Left lung (tissue), 10 donors: Measurements from ENCODE around the gene FLRT2. TPM values are rescaled to one million over a fixed set of nuclear protein-coding genes. Genes with fewer than 3 reads are reported as not detected.

ENCODE experiments used
- ATAC-seq: fragments of 200-7000 bp; cut with Tn5 transposase; one replicate; pipeline ENCODE4 v1.9.1; 2020; ENCODE audit warnings: moderate library complexity
- DNase-seq, 4 donors: peaks; one replicate each; pipeline ENCODE4 v3.0.0-alpha.2; 2013 to 2020
- H3K27ac ChIP-seq, 2 donors: fragments of 200-600 bp; sonication (generic) in 1 of 2; one replicate each; pipeline versions ENCODE4 v1.5.0 to v1.8.0; 2020 to 2021
- H3K27me3 ChIP-seq, 2 donors: fragments of 200-600 bp; sonication (generic) in 1 of 2; one replicate each; pipeline versions ENCODE4 v1.5.0 to v1.8.0; 2020 to 2021
- H3K36me3 ChIP-seq, 2 donors: fragments of 200-600 bp; sonication (generic) in 1 of 2; one replicate each; pipeline versions ENCODE4 v1.5.0 to v1.8.0; 2020 to 2021
- H3K4me1 ChIP-seq, 2 donors: fragments of 200-600 bp; one replicate each; pipeline ENCODE4 v1.8.0; 2021
- H3K4me3 ChIP-seq, 2 donors: fragments of 200-600 bp; sonication (generic) in 1 of 2; one replicate each; pipeline versions ENCODE4 v1.5.0 to v1.8.0; 2020 to 2021; ENCODE audit warnings: mild to moderate bottlenecking in 1 of 2
- H3K9me3 ChIP-seq, 2 donors: fragments of 200-600 bp; sonication (generic) in 1 of 2; one replicate each; pipeline versions ENCODE4 v1.5.0 to v1.8.0; 2020 to 2021
- CTCF ChIP-seq, 2 donors: fragments of 200-600 bp; sonication (generic) in 1 of 2; IDR thresholded peaks; one replicate each; pipeline versions ENCODE4 v1.5.0 to v1.8.0; 2021; ENCODE audit warnings: antibody characterized with exemption in 2 of 2
- intact Hi-C, 2 donors: fragments of 100-400 bp; cut with DNase I; formaldehyde crosslinking; loops; one replicate each; pipeline versions ENCODE4 v1.11.2 to v1.14.2; 2022
- polyA plus RNA-seq, 6 donors: library from polyadenylated mRNA; unstranded; fragments of 120-200 nt; gene quantifications; one replicate each; pipeline ENCODE4 v1.2.1, GENCODE V29; 2013; ENCODE audit not compliant: insufficient read length in 6 of 6
- total RNA-seq, 2 donors: library from RNA; stranded (reverse); fragmentation: NEBNext Ultra II Directional; extraction: Animal tissue kit (Norgen Biotek cat#: 25700); gene quantifications; one replicate each; pipeline ENCODE4 v1.2.1, GENCODE V29; 2021
- donor health status: DM: no; HTN: yes; CAD: no.
- donor health status: DM: no; HTN: no; CAD: no.

Gene FLRT2
- total and polyA plus RNA-seq, 8 donors = 19.1 to 51.3 (median 35.3) TPM

DNA sequence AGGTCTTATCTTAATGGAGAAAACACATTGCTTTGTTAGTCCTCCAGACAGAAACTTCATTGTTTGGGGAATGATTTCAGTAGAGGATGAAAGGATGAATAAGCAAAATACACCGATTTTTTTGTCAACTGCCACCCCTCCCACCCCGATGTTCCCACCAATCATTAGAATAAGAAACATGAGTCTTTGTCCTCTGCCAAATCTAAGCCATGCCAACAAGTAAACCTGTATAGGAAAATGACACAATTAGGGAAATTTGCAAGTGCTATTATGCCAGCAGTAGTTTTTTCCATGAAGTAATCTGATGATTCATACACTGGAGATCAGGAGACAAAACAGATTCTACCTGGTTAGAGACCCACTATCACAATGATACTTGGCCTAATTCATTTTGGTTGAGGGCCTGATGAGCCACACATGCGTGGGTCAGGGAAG is 35.9 kb downstream of the FLRT2 start:
- Histone ChIP-seq H3K4me1 (no peaks in the 10 kb centered on the region), H3K27me3 (no peaks in the 10 kb centered on the region), H3K9me3 (no peaks in the 10 kb centered on the region), H3K27ac (no peak overlapping the region), H3K4me3 (no peak overlapping the region), H3K36me3 (no peaks in the 10 kb centered on the region)
- DNase-seq (no peak), ATAC-seq (no peak)
- intact Hi-C loops = no loop called here
- no peak for TF ChIP-seq CTCF (IDR thresholded peaks at IDR 0.05)

- intact Hi-C loops = no loop called here
- no peak for TF ChIP-seq CTCF (IDR thresholded peaks at IDR 0.05)
- Histone ChIP-seq H3K9me3 (no peaks in the 10 kb centered on the region), H3K27me3 (no peaks in the 10 kb centered on the region), H3K27ac (no peak overlapping the region), H3K36me3 (no peaks in the 10 kb centered on the region), H3K4me1 (no peaks in the 10 kb centered on the region), H3K4me3 (no peak overlapping the region)
- DNase-seq (no peak), ATAC-seq (no peak)
Measured at GRCh38 chr14:85566603-85567002, 36.7 kb downstream of the FLRT2 start.

- no peak for DNase-seq
- Histone ChIP-seq H3K4me3 (no peak overlapping the region), H3K9me3 (no peaks in the 10 kb centered on the region), H3K36me3 (no peaks in the 10 kb centered on the region), H3K27me3 (no peaks in the 10 kb centered on the region), H3K4me1 (no peaks in the 10 kb centered on the region), H3K27ac (no peak overlapping the region)
- TF ChIP-seq CTCF (IDR thresholded peaks at IDR 0.05) = no peak
- ATAC-seq = no peak
- intact Hi-C loops = no loop called here
Measured at GRCh38 chr14:85572011-85572410, 42.1 kb downstream of the FLRT2 start.

DNA sequence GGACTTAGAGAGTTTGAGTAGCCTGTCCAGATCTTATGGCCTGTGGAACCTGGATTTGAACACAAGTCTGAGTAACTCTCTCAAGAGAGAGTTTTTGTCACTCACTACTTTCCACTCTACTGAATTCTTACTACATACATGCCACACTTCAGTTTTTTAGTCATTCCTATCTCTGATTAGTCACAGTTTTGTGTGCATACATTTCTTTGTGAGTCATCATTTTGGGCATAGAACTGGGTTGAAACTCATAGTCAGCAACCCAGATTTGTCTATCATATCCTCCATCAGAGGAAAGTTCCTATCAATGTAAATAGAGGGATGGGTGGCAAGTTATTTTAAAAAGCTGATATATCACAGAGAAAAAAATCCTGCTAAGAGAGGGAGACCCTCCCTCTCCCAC is 42.9 kb downstream of the FLRT2 start:
- H3K27me3 ChIP-seq = no peaks in the 10 kb centered on the region
- H3K36me3 ChIP-seq = no peaks in the 10 kb centered on the region
- intact Hi-C loops = no loop called here
- TF ChIP-seq CTCF (IDR thresholded peaks at IDR 0.05) = no peak
- peak; percentile 43 for ATAC-seq
- DNase-seq = no peak
- no peaks in the 10 kb centered on the region for H3K9me3 ChIP-seq
- no peaks in the 10 kb centered on the region for H3K4me1 ChIP-seq
- no peak overlapping the region for H3K4me3 ChIP-seq
- H3K27ac ChIP-seq = no peak overlapping the region

DNA sequence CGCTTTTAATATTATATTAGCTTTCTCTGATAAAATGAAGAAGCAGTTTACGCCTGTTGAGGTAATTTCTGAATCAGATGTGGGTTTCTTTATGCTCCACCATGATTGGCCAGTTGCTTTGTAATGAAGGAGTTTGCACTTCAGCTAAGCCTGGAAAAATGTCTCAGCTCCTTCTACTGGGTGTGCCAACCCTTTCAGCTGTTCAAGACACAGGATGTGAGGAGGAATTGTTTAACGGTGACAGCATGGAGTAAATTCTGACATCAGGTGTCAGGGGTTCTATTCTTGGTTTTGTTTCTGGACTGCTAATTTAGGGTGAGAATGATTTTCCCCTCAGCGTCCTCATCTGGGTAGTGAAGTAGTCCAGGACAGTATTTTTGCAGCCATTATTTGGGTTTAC is 43.5 kb downstream of the FLRT2 start:
- no peak overlapping the region for H3K27ac ChIP-seq

More for the DNA sequence above, 43.5 kb downstream of the FLRT2 start:
- Histone ChIP-seq H3K27me3 (no peaks in the 10 kb centered on the region), H3K4me3 (no peak overlapping the region), H3K9me3 (no peaks in the 10 kb centered on the region), H3K36me3 (no peaks in the 10 kb centered on the region), H3K4me1 (no peaks in the 10 kb centered on the region)
- DNase-seq (no peak), ATAC-seq (no peak)
- intact Hi-C loops = no loop called here
- TF ChIP-seq CTCF (IDR thresholded peaks at IDR 0.05) = no peak
